ENCODE results near the gene TMEM132C.

Gene TMEM132C

DNA sequence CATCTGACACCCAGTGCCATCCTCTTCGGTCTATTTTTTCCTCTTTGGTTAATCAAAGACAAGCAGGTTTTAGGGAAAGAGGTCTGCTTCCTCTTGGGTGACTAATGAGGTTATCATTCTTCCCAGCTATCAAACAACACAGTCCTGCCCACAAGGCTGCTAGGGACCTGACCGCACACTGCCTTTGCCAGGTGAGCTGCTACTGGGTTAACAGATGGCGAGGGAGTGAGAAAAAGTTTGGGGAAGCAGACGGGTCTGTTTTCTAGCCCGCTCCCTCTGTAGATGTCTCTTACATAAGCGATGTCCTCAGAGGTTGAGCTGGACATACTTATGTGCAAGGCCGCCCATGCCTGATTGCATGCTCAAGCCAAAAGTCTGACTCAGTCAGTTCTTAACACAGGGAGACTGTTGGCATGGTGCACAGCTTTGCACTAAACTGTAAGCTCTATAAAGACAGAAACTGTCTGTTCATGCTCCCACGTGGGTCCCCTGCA, 462.7 kb downstream of the TMEM132C start:
- no peak for DNase-seq

DNA sequence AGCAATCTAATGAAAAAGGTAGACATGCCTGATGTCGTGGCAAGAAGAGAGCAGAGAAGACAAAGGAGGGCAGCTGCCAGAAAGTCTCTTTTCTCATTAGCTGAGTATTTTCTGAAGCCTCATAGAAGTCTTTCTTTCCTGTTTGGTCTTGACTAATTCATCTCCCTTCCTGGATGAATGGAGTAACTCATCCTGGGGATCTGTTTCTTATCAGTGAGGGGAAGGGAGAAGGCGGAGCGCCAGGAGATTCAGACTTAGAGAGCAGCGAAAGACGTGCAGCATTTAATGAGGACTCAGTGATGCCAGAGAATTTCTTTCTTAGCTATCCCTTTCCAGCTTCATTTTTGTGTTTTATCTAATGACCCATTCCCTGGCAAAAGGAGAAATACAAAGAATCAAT, 467.4 kb downstream of the TMEM132C start:
- no peak for DNase-seq

GRCh38 chr12:128737292-128737966, 470.5 kb downstream of the TMEM132C start:
- no peak for DNase-seq

GRCh38 chr12:128743916-128744315, 476.9 kb downstream of the TMEM132C start:
- no peak for DNase-seq

GRCh38 chr12:128745772-128746689, 479.1 kb downstream of the TMEM132C start:
- DNase-seq = no peak

- no peak for DNase-seq
Observed at GRCh38 chr12:128747441-128747840, 480.5 kb downstream of the TMEM132C start.

- DNase-seq = no peak
Observed at GRCh38 chr12:128752386-128752785, 485.4 kb downstream of the TMEM132C start.

DNA sequence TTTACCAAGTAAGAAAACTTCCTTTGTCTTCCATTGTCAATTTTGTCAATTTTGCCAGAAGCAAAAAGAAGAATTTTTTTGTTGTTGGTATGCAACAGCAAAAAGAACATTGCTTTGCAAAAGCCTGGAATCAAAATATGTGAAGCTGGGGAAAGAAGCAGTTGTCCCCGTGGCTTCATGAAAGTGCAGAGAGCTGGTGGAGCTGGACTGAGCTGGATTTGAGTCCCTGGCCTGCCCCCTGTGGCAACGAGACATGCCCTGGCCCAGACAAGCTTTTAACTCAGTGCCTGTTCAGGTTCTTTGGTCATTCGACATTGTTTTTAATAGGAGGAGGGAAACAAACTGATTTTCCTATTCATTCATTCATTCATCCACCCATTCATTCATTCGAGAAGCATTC, 486.5 kb downstream of the TMEM132C start:
- DNase-seq = no peak

DNA sequence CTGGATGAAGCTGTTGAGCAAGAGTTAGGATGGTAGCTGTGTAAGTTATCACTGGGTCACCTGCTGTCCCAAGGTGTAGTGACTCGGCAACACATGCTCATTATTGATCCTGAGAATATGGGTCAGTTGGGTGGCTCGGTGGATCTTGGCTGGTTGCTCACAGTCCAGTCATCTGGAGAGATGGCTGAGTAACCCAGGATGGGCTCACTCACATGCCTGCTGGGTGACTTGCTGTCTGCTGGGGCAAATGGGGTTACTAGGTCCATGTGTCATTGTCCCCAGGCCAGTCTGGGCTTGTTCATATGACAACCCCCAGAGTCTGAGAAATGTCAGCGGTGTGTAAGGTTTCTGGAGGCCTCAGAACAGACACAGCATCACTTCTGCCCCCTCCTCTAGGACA, 487.3 kb downstream of the TMEM132C start:
- DNase-seq = no peak

GRCh38 chr12:128755566-128755965, 488.6 kb downstream of the TMEM132C start:
- no peak for DNase-seq
